ENCODE results near the gene CNTN3. TPM values are rescaled to one million over a fixed set of nuclear protein-coding genes. Genes with fewer than 3 reads are reported as not detected.

Gene CNTN3
- total RNA-seq, 1 experiment from 2014 or later, result not detected

- no peak overlapping the region for H3K4me3 ChIP-seq
- H2AFZ ChIP-seq, result no peak overlapping the region
- POLR2A ChIA-PET (ENCODE audit: unreplicated experiment), result no interaction called here
- no peaks in the 10 kb centered on the region for H3K4me1 ChIP-seq (replicated peaks; ENCODE audit: insufficient read depth)
- no TSS peak for BruUV-seq (replicated peaks)
- H3F3A ChIP-seq (ENCODE audit: insufficient read depth, low read depth), result no peaks in the 10 kb centered on the region
- no peaks in the 10 kb centered on the region for H3K79me2 ChIP-seq (ENCODE audit: low read depth)
- no peaks in the 10 kb centered on the region for H3K9me3 ChIP-seq (ENCODE audit: insufficient read depth, low read depth)
- intact Hi-C loops (cut with micrococcal nuclease; ENCODE audit: unreplicated experiment), result no loop called here
- no peaks in the 10 kb centered on the region for H3K27me3 ChIP-seq (ENCODE audit: insufficient read depth, low read depth)
- H4K20me1 ChIP-seq (ENCODE audit: insufficient read depth), result no peaks in the 10 kb centered on the region
- no peak overlapping the region for H3K4me2 ChIP-seq
- no peaks in the 10 kb centered on the region for H3K9me2 ChIP-seq (ENCODE audit: insufficient read depth)
- H3K27ac ChIP-seq, result no peak overlapping the region
- DNase-seq, result no peak
- TF ChIP-seq CTCF (conservative IDR thresholded peaks at IDR 0.05), result no peak
- TF ChIP-seq EZH2 (IDR thresholded peaks at IDR 0.05; ENCODE audit: low read depth), result no peak
- CTCF ChIA-PET, result no interaction called here
- no peaks in the 10 kb centered on the region for H3K36me3 ChIP-seq (ENCODE audit: low read depth)
These were observed 11.6 kb upstream of the CNTN3 start for GRCh38 chr3:74626011-74626410.

- no peaks in the 10 kb centered on the region for H3K9me3 ChIP-seq (ENCODE audit: insufficient read depth, low read depth)
- no TSS peak for BruUV-seq (replicated peaks)
These were observed 9.8 kb upstream of the CNTN3 start for GRCh38 chr3:74624301-74624700.

GRCh38 chr3:74623261-74623836 is 8.9 kb upstream of the CNTN3 start:
- Histone ChIP-seq H3K36me3 (ENCODE audit: low read depth) (no peaks in the 10 kb centered on the region), H3K27ac (no peak overlapping the region), H3K4me3 (no peak overlapping the region), H2AFZ (no peak overlapping the region), H3F3A (ENCODE audit: insufficient read depth, low read depth) (no peaks in the 10 kb centered on the region), H3K4me2 (no peak overlapping the region), H3K9me2 (ENCODE audit: insufficient read depth) (no peaks in the 10 kb centered on the region), H3K4me1 (replicated peaks; ENCODE audit: insufficient read depth) (no peaks in the 10 kb centered on the region), H4K20me1 (ENCODE audit: insufficient read depth) (no peaks in the 10 kb centered on the region), H3K79me2 (ENCODE audit: low read depth) (no peaks in the 10 kb centered on the region), H3K27me3 (ENCODE audit: insufficient read depth, low read depth) (no peaks in the 10 kb centered on the region), H3K9me3 (ENCODE audit: insufficient read depth, low read depth) (no peaks in the 10 kb centered on the region)
- TF ChIP-seq CTCF (conservative IDR thresholded peaks at IDR 0.05), result no peak
- TF ChIP-seq EZH2 (IDR thresholded peaks at IDR 0.05; ENCODE audit: low read depth), result no peak
- no peak for DNase-seq
- BruUV-seq (replicated peaks), result no TSS peak
- POLR2A ChIA-PET (ENCODE audit: unreplicated experiment), result no interaction called here
- CTCF ChIA-PET, result no interaction called here
- intact Hi-C loops (cut with micrococcal nuclease; ENCODE audit: unreplicated experiment), result no loop called here

More at GRCh38 chr3:74624301-74624700, 9.8 kb upstream of the CNTN3 start:
- Histone ChIP-seq H3F3A (ENCODE audit: insufficient read depth, low read depth) (no peaks in the 10 kb centered on the region), H3K4me1 (replicated peaks; ENCODE audit: insufficient read depth) (no peaks in the 10 kb centered on the region), H3K4me3 (no peak overlapping the region), H3K36me3 (ENCODE audit: low read depth) (no peaks in the 10 kb centered on the region), H3K27ac (no peak overlapping the region), H3K9me2 (ENCODE audit: insufficient read depth) (no peaks in the 10 kb centered on the region), H4K20me1 (ENCODE audit: insufficient read depth) (no peaks in the 10 kb centered on the region), H3K4me2 (no peak overlapping the region), H2AFZ (no peak overlapping the region), H3K79me2 (ENCODE audit: low read depth) (no peaks in the 10 kb centered on the region), H3K27me3 (ENCODE audit: insufficient read depth, low read depth) (no peaks in the 10 kb centered on the region)
- TF ChIP-seq EZH2 (IDR thresholded peaks at IDR 0.05; ENCODE audit: low read depth) (no peak), CTCF (conservative IDR thresholded peaks at IDR 0.05) (no peak)
- DNase-seq, result no peak
- ChIA-PET CTCF (interaction anchor here (0.6 kb wide), 1 partner anchor 460 kb away, joined by 4 read pairs; no protein-coding TSS in a partner anchor), POLR2A (ENCODE audit: unreplicated experiment) (no interaction called here)
- intact Hi-C loops (cut with micrococcal nuclease; ENCODE audit: unreplicated experiment), result no loop called here

All from PC-9 (cell line).